ENCODE data around the gene MLLT3. TPM values are rescaled to one million over a fixed set of nuclear protein-coding genes. Genes with fewer than 3 reads are reported as not detected.

Gene MLLT3
- total RNA-seq, 1 experiment from 2014 or later = 24.4 TPM

DNA sequence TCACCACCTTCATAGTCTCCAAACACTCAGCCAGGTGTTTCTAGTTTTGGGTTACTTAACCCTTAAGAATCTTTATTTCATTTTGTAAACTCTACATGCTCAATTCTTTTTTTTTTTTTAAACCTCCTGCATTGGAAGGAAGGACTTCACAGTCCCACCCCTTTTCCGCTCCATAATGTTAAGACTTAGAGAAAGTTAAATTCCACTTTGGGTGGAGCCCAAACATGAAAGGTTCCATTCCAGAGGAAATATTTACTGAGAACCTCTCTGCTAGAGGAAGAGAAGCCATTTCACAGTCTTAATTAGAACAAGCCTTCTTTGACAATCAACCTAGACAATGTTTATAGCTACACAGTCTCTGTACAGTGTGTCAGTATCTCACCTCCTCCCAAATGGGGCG, 312.3 kb downstream of the MLLT3 start:
- H3K27me3 Mint-ChIP-seq (ENCODE audit: insufficient read depth, unreplicated experiment) = no peaks in the 10 kb centered on the region
- no peak overlapping the region for H3K27ac Mint-ChIP-seq (ENCODE audit: unreplicated experiment)
- TF ChIP-seq, protein P1, sequence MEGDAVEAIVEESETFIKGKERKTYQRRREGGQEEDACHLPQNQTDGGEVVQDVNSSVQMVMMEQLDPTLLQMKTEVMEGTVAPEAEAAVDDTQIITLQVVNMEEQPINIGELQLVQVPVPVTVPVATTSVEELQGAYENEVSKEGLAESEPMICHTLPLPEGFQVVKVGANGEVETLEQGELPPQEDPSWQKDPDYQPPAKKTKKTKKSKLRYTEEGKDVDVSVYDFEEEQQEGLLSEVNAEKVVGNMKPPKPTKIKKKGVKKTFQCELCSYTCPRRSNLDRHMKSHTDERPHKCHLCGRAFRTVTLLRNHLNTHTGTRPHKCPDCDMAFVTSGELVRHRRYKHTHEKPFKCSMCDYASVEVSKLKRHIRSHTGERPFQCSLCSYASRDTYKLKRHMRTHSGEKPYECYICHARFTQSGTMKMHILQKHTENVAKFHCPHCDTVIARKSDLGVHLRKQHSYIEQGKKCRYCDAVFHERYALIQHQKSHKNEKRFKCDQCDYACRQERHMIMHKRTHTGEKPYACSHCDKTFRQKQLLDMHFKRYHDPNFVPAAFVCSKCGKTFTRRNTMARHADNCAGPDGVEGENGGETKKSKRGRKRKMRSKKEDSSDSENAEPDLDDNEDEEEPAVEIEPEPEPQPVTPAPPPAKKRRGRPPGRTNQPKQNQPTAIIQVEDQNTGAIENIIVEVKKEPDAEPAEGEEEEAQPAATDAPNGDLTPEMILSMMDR (IDR thresholded peaks at IDR 0.05; ENCODE audit: insufficient read depth in 1 of 2, low read depth in 1 of 2, low read length in 1 of 2, severe bottlenecking in 1 of 2, unreplicated experiment in 1 of 2) = no peak
- no peaks in the 10 kb centered on the region for H3K9me3 ChIP-seq
- H3K4me1 ChIP-seq = no peaks in the 10 kb centered on the region
- intact Hi-C loops (cut with micrococcal nuclease; ENCODE audit: unreplicated experiment) = no loop called here
- ChIA-PET CTCF (no interaction called here), POLR2A (no interaction called here)
- no peaks in the 10 kb centered on the region for H3K27me3 ChIP-seq (replicated peaks; ENCODE audit: control insufficient read depth, insufficient read depth, low read length)
- H3K4me1 Mint-ChIP-seq (ENCODE audit: low read depth, unreplicated experiment) = no peaks in the 10 kb centered on the region
- BruUV-seq (replicated peaks) = no TSS peak
- no peaks in the 10 kb centered on the region for H3K36me3 ChIP-seq (ENCODE audit: control insufficient read depth, insufficient read depth, low read length)
- H3K9me3 Mint-ChIP-seq (ENCODE audit: unreplicated experiment) = peaks cover 12% of the 10 kb centered on the region
- H3K36me3 Mint-ChIP-seq (ENCODE audit: insufficient read depth, unreplicated experiment) = no peaks in the 10 kb centered on the region
- H3K4me3 Mint-ChIP-seq (ENCODE audit: unreplicated experiment) = no peak overlapping the region
- H3K4me3 ChIP-seq (ENCODE audit: low read depth, low read length) = no peak overlapping the region
- no peak for DNase-seq

DNA sequence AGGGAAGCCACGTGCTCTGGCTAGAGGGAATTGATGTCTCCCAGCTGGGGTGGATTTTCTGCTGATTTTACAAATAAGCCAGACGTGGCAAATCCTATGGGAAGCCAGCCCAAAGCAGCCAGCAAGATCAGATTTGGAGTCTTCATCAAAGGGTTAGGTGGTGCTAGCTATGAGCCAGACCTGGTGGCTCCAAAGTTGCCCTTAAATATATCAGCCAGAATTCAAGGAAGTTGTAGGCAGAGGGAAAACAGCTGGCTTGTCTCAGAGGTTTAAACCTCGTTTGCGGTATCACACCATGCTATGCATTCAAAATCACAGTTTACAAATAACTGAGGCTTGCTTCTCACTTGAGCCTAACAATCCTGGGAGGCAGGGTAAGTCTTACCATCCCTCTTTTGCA, 313.2 kb downstream of the MLLT3 start:
- POLR2A ChIA-PET = no interaction called here
- Histone ChIP-seq H3K36me3 (ENCODE audit: control insufficient read depth, insufficient read depth, low read length) (no peaks in the 10 kb centered on the region), H3K4me3 (ENCODE audit: low read depth, low read length) (no peak overlapping the region), H3K9me3 (no peaks in the 10 kb centered on the region), H3K27me3 (replicated peaks; ENCODE audit: control insufficient read depth, insufficient read depth, low read length) (no peaks in the 10 kb centered on the region), H3K4me1 (no peaks in the 10 kb centered on the region)
- CTCF ChIA-PET = no interaction called here
- intact Hi-C loops (cut with micrococcal nuclease; ENCODE audit: unreplicated experiment) = no loop called here
- Mint-ChIP-seq H3K4me3 (ENCODE audit: unreplicated experiment) (no peak overlapping the region), H3K4me1 (ENCODE audit: low read depth, unreplicated experiment) (no peaks in the 10 kb centered on the region), H3K36me3 (ENCODE audit: insufficient read depth, unreplicated experiment) (no peaks in the 10 kb centered on the region), H3K27me3 (ENCODE audit: insufficient read depth, unreplicated experiment) (no peaks in the 10 kb centered on the region), H3K9me3 (ENCODE audit: unreplicated experiment) (peaks cover 12% of the 10 kb centered on the region), H3K27ac (ENCODE audit: unreplicated experiment) (no peak overlapping the region)
- no peak for DNase-seq
- no TSS peak for BruUV-seq (replicated peaks)
- TF ChIP-seq, protein P1 (IDR thresholded peaks at IDR 0.05; ENCODE audit: insufficient read depth in 1 of 2, low read depth in 1 of 2, low read length in 1 of 2, severe bottlenecking in 1 of 2, unreplicated experiment in 1 of 2) = no peak

DNA sequence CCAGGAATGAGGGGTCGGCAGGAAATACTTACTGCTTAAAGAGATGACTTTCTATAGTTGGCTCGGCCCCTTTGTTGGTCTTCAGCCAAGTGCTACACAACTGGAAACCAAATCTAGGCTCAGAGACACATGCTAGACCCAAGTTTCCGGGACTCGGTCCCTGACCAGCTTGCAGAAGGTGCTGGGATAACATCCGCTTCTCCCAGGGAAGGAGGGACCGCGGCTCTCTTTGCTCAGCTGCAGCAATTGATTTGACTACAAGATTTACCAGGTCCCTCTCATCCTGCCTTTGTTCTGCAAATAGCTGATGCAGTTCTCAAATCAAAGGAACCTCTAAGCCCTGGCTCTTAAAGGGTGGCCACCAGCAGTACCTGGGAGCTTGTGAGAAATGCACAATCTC, 314.7 kb downstream of the MLLT3 start:
- Histone ChIP-seq H3K27me3 (replicated peaks; ENCODE audit: control insufficient read depth, insufficient read depth, low read length) (no peaks in the 10 kb centered on the region), H3K36me3 (ENCODE audit: control insufficient read depth, insufficient read depth, low read length) (no peaks in the 10 kb centered on the region), H3K9me3 (no peaks in the 10 kb centered on the region), H3K4me1 (no peaks in the 10 kb centered on the region), H3K4me3 (ENCODE audit: low read depth, low read length) (no peak overlapping the region)
- CTCF ChIA-PET = no interaction called here
- no peaks in the 10 kb centered on the region for H3K36me3 Mint-ChIP-seq (ENCODE audit: insufficient read depth, unreplicated experiment)
- no peaks in the 10 kb centered on the region for H3K27me3 Mint-ChIP-seq (ENCODE audit: insufficient read depth, unreplicated experiment)
- intact Hi-C loops (cut with micrococcal nuclease; ENCODE audit: unreplicated experiment) = no loop called here
- BruUV-seq (replicated peaks) = no TSS peak
- H3K27ac Mint-ChIP-seq (ENCODE audit: unreplicated experiment) = no peak overlapping the region
- POLR2A ChIA-PET = no interaction called here
- peaks cover 10% of the 10 kb centered on the region for H3K9me3 Mint-ChIP-seq (ENCODE audit: unreplicated experiment)
- H3K4me1 Mint-ChIP-seq (ENCODE audit: low read depth, unreplicated experiment) = no peaks in the 10 kb centered on the region
- no peak overlapping the region for H3K4me3 Mint-ChIP-seq (ENCODE audit: unreplicated experiment)
- DNase-seq = no peak
- TF ChIP-seq, protein P1 (IDR thresholded peaks at IDR 0.05; ENCODE audit: insufficient read depth in 1 of 2, low read depth in 1 of 2, low read length in 1 of 2, severe bottlenecking in 1 of 2, unreplicated experiment in 1 of 2) = no peak

All from Caco-2 (cell line).